Stimulated activated naive CD8-positive, alpha-beta T cell treated with anti-CD3 and anti-CD28 coated beads, Interleukin-15, Interleukin-2, amounts not matched to agents 100 ng/mL and 50 ng/mL, for 24 hours (primary cell): Measurements from ENCODE around the gene AMER3.

Source experiments
- H3K27ac Mint-ChIP-seq: one replicate; pipeline ENCODE4 v1.8.0; 2021; ENCODE audit warnings: mild to moderate bottlenecking, mixed read lengths
- H3K27me3 Mint-ChIP-seq: one replicate; pipeline ENCODE4 v1.8.0; 2021; ENCODE audit warnings: mixed read lengths
- H3K36me3 Mint-ChIP-seq: one replicate; pipeline ENCODE4 v1.8.0; 2021; ENCODE audit warnings: low read depth, mixed read lengths
- H3K4me1 Mint-ChIP-seq: one replicate; pipeline ENCODE4 v1.8.0; 2021; ENCODE audit warnings: low read depth, mixed read lengths
- H3K4me3 Mint-ChIP-seq: one replicate; pipeline ENCODE4 v1.8.0; 2021; ENCODE audit warnings: mild to moderate bottlenecking, mixed read lengths
- H3K9me3 Mint-ChIP-seq: one replicate; pipeline ENCODE4 v1.8.0; 2021; ENCODE audit warnings: mixed read lengths

Gene AMER3

DNA sequence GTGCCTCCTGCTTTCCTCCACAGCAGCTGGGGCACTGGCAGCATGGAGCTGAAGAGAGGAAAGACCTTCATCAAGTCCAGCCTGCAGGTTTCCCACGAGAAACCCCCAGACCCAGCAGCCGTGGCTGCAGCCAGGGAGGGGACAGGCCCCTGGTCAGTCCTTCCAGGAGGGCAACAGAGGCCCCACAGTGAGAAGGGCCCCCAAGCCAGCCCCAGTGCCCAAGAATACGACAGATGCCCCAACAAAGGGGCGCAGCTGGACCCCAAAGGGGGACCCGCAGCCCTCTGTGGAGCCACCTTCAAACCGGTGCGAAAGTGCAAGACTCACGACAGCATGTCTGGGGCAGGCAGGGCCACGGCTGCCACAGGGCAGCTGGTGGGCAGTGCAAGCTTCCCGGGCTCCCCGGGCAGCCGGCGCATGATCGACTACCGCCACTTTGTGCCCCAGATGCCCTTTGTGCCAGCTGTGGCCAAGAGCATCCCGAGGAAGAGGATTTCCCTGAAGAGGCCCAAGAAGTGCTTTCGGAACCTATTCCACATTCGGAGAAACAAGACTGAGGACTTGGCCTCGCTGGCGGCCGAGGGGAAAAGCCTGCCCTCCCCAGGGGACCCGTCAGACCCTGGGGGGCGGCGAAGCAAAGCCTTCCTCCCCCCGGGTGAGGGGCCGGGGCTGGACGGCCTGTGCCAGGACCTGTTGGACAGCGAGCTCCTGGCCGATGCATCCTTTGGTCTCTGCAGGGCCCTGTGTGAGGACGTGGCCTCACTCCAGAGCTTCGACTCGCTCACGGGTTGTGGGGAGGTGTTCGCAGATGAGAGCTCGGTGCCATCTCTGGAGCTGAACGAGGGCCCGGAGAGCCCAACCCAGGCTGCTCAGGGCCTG, 6.9 kb downstream of the AMER3 start:
- H3K4me3 Mint-ChIP-seq: no peak overlapping the region
- H3K27me3 Mint-ChIP-seq: peaks cover 13% of the 10 kb centered on the region
- no peaks in the 10 kb centered on the region for H3K4me1 Mint-ChIP-seq
- H3K9me3 Mint-ChIP-seq: no peaks in the 10 kb centered on the region
- no peak overlapping the region for H3K27ac Mint-ChIP-seq
- H3K36me3 Mint-ChIP-seq: no peaks in the 10 kb centered on the region

DNA sequence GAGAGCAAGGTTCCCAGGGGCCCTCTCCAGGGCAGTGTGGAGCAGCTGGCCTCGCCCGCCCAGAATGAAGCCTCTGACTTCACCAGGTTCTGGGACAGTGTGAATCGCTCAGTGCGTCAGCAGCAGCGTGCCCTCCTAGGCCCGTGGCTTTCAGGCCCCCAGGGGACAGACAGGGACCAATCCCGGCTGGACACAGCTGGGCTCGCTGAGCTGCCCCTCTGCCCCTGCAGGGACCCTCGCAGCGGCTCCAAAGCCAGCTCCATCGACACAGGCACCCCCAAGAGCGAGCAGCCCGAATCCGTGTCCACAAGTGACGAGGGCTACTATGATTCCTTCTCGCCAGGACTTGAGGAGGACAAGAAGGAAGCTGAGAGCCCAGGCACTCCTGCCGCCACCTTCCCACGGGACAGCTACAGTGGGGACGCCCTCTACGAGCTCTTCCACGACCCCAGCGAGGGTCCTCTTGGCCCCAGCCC, 7.6 kb downstream of the AMER3 start:
- peaks cover 9% of the 10 kb centered on the region for H3K27me3 Mint-ChIP-seq
- H3K36me3 Mint-ChIP-seq: no peaks in the 10 kb centered on the region
- no peaks in the 10 kb centered on the region for H3K4me1 Mint-ChIP-seq
- H3K9me3 Mint-ChIP-seq: no peaks in the 10 kb centered on the region
- no peak overlapping the region for H3K4me3 Mint-ChIP-seq
- H3K27ac Mint-ChIP-seq: no peak overlapping the region

DNA sequence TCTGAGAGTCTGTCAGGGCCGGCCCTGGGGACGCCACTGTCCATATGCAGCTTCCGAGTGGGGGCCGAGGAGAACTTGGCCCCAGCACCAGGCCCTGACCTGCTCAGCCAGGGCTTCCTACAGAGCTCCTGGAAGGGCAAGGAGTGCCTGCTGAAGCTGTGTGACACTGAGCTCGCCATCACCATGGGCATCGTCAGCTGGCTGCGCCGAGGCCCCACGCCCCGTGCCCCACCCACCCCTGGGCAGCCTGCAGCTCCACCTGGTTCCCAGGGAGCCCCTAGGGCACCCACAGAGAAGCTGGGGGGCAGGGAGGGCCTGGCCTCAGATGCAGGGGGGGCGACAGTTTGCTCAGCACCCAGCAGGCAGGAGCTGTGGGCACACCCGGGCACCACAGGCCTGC, 8.1 kb downstream of the AMER3 start:
- Mint-ChIP-seq H3K4me1 (no peaks in the 10 kb centered on the region), H3K27ac (no peak overlapping the region), H3K9me3 (no peaks in the 10 kb centered on the region), H3K27me3 (peaks cover 4% of the 10 kb centered on the region), H3K36me3 (no peaks in the 10 kb centered on the region), H3K4me3 (no peak overlapping the region)

DNA sequence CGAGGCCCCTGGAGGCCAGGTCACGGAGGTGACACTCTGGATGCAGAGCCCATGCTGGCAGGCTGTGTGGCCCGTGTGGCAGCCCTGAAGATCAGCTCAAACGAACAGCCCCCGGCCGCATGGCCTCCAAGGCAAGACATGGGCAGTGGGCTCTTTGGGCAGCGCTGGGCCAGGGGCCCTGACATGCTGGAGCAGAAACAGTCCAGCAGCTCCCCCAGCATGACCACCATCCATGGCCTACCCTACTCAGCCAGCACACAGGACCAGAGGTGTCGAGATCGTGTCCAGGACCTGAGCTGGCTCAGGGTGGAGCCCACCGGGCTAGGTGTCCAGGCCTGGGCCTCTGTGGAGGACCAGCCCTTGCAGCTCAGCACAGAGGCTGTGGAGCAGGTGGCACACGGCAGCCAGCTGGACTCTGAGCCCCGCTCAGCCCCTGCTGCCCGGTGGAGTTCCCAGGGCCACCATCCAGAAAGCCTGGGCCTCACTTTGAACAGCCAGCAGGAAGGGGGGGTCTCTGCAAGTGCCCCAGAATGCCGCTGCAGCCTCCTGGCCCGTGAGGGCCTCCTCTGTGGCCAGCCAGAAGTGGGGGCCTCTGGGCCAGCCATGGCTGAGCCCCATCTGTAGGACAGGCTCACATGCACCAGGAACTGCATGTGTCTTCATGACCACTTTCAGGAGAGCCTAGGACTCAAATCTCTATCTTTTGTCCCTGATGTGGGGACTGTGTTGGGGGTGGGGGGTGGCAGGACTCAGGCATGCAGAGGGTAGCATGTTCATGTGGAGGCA, 8.9 kb downstream of the AMER3 start:
- peaks cover 5% of the 10 kb centered on the region for H3K27me3 Mint-ChIP-seq
- H3K36me3 Mint-ChIP-seq: no peaks in the 10 kb centered on the region
- H3K27ac Mint-ChIP-seq: no peak overlapping the region
- no peak overlapping the region for H3K4me3 Mint-ChIP-seq
- H3K4me1 Mint-ChIP-seq: no peaks in the 10 kb centered on the region
- H3K9me3 Mint-ChIP-seq: no peaks in the 10 kb centered on the region

DNA sequence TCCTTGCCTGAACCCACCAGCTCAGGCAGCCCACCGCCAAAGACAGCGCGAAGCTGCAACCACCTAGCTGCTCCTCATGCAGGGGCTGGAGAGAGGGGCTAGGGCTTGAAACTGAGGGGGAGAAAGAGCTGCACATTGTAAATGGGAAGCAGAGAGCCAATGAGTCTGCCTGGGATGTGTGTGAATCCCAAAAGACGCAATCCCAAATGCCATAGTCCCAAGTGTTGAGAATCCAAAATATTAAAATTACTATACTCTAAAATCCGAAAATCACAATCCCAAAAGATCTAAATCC, 9.4 kb downstream of the AMER3 start:
- Mint-ChIP-seq H3K9me3 (no peaks in the 10 kb centered on the region), H3K27ac (no peak overlapping the region), H3K27me3 (peaks cover 11% of the 10 kb centered on the region), H3K4me1 (no peaks in the 10 kb centered on the region), H3K4me3 (no peak overlapping the region), H3K36me3 (no peaks in the 10 kb centered on the region)

DNA sequence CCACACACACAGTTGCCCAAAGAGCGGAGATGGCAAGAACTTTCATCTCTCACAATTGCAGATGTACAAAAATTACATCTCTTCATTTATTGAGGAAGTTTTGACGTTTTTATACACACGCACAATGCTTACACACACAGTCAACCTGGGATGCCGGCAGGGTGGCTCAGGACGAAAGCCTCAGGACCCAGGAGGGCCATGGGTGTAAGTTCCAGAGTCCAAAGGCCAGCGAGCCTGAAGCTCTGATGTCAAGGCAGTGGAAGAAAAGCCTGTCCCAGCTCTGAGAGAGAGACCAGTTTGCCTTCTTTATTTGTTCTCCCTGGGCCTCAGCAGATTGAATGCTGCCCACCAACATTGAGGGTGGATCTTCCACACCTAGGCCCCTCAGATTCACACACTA, 10.1 kb downstream of the AMER3 start:
- Mint-ChIP-seq H3K4me1 (no peaks in the 10 kb centered on the region), H3K27ac (no peak overlapping the region), H3K9me3 (no peaks in the 10 kb centered on the region), H3K36me3 (no peaks in the 10 kb centered on the region), H3K27me3 (peaks cover 11% of the 10 kb centered on the region), H3K4me3 (no peak overlapping the region)

DNA sequence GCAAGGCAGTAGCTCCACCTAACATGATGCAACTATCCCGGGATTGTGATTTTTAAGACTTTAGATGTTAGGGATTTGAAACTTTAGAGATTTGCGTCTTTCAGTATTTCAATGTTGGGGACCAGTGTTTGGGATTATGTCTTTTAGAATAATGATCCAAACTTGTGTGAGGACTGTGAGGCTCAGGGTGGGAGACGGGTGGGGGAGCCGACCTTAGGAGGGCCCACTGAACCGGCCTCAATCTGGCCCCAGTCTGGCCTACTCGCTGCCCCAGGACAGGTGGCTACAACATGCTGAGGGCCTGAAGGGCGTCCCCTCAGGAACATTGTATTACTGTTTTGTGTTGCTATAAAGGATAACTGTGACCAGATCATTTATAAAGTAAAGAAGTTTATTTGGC, 10.7 kb downstream of the AMER3 start:
- H3K36me3 Mint-ChIP-seq: no peaks in the 10 kb centered on the region
- no peak overlapping the region for H3K27ac Mint-ChIP-seq
- no peaks in the 10 kb centered on the region for H3K9me3 Mint-ChIP-seq
- H3K4me3 Mint-ChIP-seq: no peak overlapping the region
- H3K27me3 Mint-ChIP-seq: peaks cover 11% of the 10 kb centered on the region
- no peaks in the 10 kb centered on the region for H3K4me1 Mint-ChIP-seq

DNA sequence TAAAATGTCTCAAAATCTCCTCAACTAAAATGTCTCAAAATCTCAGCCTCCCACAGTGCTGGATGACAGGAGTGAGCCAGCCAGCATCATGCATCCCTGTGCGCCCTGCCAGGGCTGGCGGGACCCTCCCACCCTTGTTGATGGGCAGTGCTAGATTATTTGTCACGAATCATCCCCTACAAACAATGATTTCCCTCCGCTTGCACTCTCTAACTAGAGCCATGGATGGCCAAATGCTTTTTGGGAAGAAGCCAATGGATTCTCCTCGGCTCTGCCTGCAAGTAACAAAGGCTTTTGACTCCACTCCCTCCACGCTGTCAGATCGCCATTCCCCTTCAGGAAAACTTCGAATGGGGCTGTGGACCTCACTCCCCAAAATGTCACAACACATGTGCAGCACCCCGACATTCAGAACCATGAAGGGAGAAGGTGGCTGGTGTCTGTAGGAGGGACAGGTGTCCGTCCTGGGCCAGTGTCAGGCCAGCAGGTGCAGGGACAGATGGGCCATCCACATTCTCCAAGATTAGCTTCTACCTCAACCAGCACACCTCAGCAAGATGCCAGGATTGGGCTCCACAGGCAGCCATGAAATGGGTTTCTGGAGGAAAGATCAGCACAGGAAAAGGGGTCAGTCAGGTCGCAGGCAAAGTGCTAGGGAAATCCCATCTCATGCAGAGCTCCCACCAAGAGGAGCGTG, 11.5 kb downstream of the AMER3 start:
- Mint-ChIP-seq H3K9me3 (no peaks in the 10 kb centered on the region), H3K4me3 (no peak overlapping the region), H3K27me3 (peaks cover 11% of the 10 kb centered on the region), H3K4me1 (no peaks in the 10 kb centered on the region), H3K27ac (no peak overlapping the region), H3K36me3 (no peaks in the 10 kb centered on the region)

DNA sequence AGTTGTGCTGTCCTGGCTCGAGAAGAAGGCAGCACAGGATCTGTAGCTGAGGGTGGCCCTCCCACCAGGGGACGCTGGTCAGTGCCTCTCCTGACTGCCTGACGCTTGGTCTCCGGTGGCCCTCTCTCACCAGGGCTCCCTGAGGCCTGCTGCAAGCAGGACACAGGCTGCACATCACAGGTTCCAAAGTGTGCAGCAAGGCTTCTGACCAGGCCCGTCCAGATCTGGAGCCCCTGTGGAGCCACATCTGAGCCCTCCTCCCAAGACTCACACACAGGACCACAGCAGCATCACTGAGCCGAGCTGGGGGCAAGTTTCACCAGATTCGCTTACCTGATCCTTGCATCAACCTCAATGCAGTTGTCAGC, 12.1 kb downstream of the AMER3 start:
- Mint-ChIP-seq H3K36me3 (no peaks in the 10 kb centered on the region), H3K27ac (no peak overlapping the region), H3K9me3 (no peaks in the 10 kb centered on the region), H3K4me1 (no peaks in the 10 kb centered on the region), H3K27me3 (peaks cover 12% of the 10 kb centered on the region), H3K4me3 (no peak overlapping the region)

DNA sequence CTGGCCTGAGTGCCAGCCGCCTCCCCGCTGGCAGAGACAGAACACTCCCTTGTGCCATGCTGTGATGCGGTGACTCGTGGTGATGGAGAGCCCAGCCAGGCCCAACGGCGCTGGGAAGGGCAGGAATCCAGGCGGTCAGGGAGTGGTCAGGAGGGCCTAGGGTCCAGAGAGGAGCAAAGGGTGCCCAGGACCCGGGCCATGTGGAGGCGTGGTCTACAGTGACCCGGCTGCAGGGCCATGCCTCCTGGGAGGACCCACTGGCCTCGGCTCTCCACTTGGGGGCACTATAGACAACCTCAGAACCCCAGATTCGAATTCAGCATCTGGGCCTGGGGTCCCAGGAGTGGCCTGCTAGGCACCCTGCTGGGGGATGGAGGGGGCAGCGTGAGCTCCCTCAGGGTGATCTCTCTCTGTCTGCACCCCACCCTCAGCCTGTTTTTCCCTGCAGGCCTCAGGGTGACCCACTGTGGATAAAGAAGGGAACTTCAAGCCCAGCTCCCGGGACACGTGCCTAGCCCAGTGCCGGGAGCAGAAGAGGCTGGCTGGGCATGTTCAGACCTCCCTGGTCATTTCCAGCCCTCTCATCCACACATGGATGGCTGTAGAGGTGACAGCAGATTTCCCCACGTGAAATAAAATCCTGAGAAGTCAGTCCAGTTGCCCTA, 13.0 kb downstream of the AMER3 start:
- H3K4me1 Mint-ChIP-seq: no peaks in the 10 kb centered on the region
- no peaks in the 10 kb centered on the region for H3K36me3 Mint-ChIP-seq
- H3K27me3 Mint-ChIP-seq: peaks cover 16% of the 10 kb centered on the region
- no peak overlapping the region for H3K4me3 Mint-ChIP-seq
- no peaks in the 10 kb centered on the region for H3K9me3 Mint-ChIP-seq
- H3K27ac Mint-ChIP-seq: no peak overlapping the region

DNA sequence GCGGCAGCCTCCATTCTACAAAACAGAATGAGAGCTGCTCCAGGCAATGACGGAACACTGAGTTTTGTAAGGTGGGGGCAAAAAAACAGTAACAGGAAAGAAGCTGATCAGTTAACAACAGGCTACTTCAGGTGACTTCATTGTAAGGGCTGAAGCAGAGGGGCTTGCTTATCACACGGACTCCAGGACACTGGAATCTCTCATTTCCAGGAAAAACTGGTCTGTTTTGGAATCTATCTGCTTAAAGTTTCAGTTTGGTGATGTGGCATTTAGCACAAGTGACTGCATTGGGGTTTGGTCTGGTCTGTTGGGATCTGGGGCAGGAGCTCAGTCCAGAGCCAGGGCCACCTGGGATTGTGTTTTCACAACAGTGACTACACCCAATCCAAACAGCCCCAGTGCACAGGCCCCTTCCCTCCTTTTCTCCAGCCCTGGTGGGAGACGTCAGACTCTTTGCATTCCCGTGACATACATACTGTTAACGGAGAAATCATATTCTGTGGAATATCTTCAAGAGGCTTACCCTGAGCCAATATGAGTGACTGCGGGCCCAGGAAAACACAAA, 14.1 kb downstream of the AMER3 start:
- H3K27me3 Mint-ChIP-seq: peaks cover 16% of the 10 kb centered on the region
- H3K27ac Mint-ChIP-seq: no peak overlapping the region
- H3K9me3 Mint-ChIP-seq: no peaks in the 10 kb centered on the region

DNA sequence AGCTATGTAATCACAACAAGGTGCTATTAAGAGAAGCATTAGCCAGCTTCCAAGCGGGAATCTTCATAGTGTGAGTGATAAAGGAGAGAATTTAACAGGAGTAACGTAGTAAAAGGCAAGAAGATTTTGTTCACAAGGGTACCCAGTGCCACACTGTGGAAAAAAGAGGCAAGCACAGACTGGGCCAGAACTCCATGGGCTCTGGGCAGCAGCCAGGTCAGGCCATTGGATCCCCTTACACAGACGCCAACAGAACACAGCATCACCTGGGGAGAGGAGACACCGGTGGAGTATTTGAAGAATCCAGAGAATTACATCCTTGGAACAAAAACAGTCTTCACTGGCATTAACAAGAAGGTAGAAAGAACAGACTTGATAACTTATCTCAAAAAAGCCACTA, 21.2 kb downstream of the AMER3 start:
- peaks cover 18% of the 10 kb centered on the region for H3K27me3 Mint-ChIP-seq
- H3K4me1 Mint-ChIP-seq: no peaks in the 10 kb centered on the region
- H3K27ac Mint-ChIP-seq: no peak overlapping the region
- H3K36me3 Mint-ChIP-seq: no peaks in the 10 kb centered on the region
- H3K9me3 Mint-ChIP-seq: no peaks in the 10 kb centered on the region
- H3K4me3 Mint-ChIP-seq: no peak overlapping the region

More for the DNA sequence above, 14.1 kb downstream of the AMER3 start:
- Mint-ChIP-seq H3K36me3 (no peaks in the 10 kb centered on the region), H3K4me3 (no peak overlapping the region), H3K4me1 (no peaks in the 10 kb centered on the region)

DNA sequence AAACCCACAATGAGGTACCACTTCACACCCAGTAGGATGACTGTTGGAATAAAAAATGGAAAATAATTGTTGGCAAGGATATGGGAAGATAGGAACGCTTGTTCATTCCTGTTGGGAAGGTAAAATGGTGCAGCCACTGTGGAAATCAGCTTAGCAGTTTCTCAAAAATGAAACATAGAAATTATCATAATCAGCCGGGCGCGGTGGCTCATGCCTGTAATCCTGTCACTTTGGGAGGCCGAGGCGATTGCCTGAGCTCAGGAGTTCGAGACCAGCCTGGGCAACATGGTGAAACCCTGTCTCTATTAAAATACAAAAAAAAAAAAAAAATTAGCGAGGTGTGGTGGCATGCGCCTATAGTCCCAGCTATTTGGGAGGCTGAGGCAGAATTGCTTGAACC, 23.4 kb downstream of the AMER3 start:
- H3K4me1 Mint-ChIP-seq: no peaks in the 10 kb centered on the region

DNA sequence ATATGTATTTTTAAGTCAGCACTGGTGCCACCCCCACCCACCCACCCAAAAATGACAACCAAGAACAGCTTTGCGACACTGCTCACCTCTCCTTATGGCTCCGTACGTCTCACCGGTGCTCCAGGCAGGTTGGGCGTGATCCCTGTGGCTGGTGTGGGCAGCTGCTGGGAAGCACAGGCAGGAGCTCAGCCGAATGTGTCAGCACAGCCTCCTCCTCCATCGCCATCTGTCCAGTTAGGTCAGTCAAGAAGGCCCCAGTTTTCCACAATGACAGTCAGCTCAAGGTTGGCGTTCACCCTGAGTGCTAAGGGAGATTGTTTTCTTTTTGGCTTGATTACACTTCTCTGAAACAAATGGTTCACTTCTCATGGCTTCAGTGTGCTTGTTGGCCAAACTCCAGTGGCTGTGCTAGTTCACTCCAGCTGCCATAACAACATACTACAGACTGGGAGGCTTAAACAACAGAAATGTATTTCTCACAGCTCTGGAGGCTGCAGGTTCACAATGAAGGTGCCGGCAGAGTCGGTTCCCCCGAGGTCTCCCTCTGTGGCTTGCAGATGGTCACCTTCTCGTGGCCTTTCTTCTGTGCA, 30.2 kb downstream of the AMER3 start:
- no peaks in the 10 kb centered on the region for H3K27me3 Mint-ChIP-seq
- H3K36me3 Mint-ChIP-seq: no peaks in the 10 kb centered on the region
- no peak overlapping the region for H3K4me3 Mint-ChIP-seq
- H3K27ac Mint-ChIP-seq: no peak overlapping the region
- peaks cover 5% of the 10 kb centered on the region for H3K9me3 Mint-ChIP-seq
- H3K4me1 Mint-ChIP-seq: no peaks in the 10 kb centered on the region

More for the DNA sequence above, 23.4 kb downstream of the AMER3 start:
- no peak overlapping the region for H3K27ac Mint-ChIP-seq
- H3K36me3 Mint-ChIP-seq: no peaks in the 10 kb centered on the region
- H3K9me3 Mint-ChIP-seq: peaks cover 5% of the 10 kb centered on the region
- H3K27me3 Mint-ChIP-seq: peaks cover 12% of the 10 kb centered on the region
- H3K4me3 Mint-ChIP-seq: no peak overlapping the region
